SK-N-SH treated with all-trans-retinoic acid at 6 μM for 48 hours (cell line): ENCODE data around the gene ANGPT4.

ENCODE experiments used
- PPARA ChIP-seq: fragments of 250-450 bp; sonication (Bioruptor Pico); IDR thresholded peaks from 2 replicates; pipeline ENCODE4 v1.5.0; 2020; ENCODE audit warnings: mild to moderate bottlenecking, borderline replicate concordance
- RARB ChIP-seq: fragments of 250-450 bp; sonication (Bioruptor Pico); IDR thresholded peaks from 2 replicates; pipeline ENCODE4 v1.8.0; 2021; ENCODE audit warnings: mild to moderate bottlenecking, moderate library complexity
- SNAI2 ChIP-seq: fragments of 250-450 bp; sonication (Bioruptor Pico); IDR thresholded peaks from 2 replicates; pipeline ENCODE4 v1.5.0; 2020; ENCODE audit warnings: mild to moderate bottlenecking, moderate library complexity
- TCF4 ChIP-seq: fragments of 250-450 bp; sonication (Bioruptor Pico); IDR thresholded peaks from 2 replicates; pipeline ENCODE4 v1.8.0; 2021; ENCODE audit warnings: mild to moderate bottlenecking, moderate library complexity, borderline replicate concordance
- ZFP3 ChIP-seq: fragments of 250-450 bp; sonication (Bioruptor Pico); IDR thresholded peaks from 2 replicates; pipeline ENCODE4 v1.5.0; 2020; ENCODE audit warnings: mild to moderate bottlenecking, moderate library complexity
- ZFP30 ChIP-seq: fragments of 450-650 bp; formaldehyde crosslinking; IDR thresholded peaks from 2 replicates; pipeline ENCODE4 v1.5.0; 2022; ENCODE audit warnings: mild to moderate bottlenecking, moderate library complexity
- TF ChIP-seq, protein P1 (sequence below): fragments of 250-450 bp; sonication (Bioruptor Pico); IDR thresholded peaks from 2 replicates; pipeline ENCODE4 v1.8.0; 2021; ENCODE audit warnings: low read depth, mild to moderate bottlenecking, moderate library complexity, borderline replicate concordance
- TF ChIP-seq, protein P2 (sequence below): fragments of 250-450 bp; sonication (Bioruptor Pico); IDR thresholded peaks from 2 replicates; pipeline ENCODE4 v1.5.1; 2020; ENCODE audit warnings: low read depth, mild to moderate bottlenecking, moderate library complexity
- TF ChIP-seq, protein P3 (sequence below): fragments of 250-450 bp; sonication (Bioruptor Pico); IDR thresholded peaks from 2 replicates; pipeline ENCODE4 v1.8.0; 2020; ENCODE audit warnings: mild to moderate bottlenecking, moderate library complexity, borderline replicate concordance

DNA sequence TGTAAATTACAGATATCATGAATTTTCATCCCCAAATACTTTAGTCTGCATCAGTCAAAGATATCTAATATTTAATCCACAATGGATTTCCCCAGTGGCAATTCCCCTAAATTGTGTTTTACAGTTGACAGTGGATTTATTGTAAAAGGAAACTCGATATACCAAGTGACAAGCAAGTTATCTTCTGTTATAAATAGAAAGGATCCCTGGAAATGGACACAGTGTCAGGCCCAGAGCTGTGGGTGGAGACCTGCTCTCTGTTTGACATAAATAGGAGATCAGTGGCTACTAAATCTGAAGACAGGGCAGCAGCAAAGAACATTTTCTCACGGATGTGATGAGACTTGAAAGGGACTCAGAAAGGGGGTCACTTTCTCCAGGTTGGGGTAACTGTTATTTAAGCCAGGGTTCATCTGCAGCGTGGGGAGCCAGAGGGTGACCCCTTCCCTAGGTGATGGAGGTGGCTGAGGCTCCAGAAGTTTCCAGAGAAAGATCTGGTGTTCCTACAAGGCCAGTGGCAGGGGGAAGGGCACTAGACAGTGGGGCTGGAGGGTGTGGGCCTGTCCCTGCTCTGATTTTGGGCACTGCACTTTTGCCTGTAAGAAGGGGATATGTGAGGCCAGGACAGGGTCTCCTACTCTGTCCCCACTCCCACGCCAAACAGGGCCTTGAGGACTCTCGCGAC, 94.9 kb downstream of the ANGPT4 start:
- TF ChIP-seq, protein P1, sequence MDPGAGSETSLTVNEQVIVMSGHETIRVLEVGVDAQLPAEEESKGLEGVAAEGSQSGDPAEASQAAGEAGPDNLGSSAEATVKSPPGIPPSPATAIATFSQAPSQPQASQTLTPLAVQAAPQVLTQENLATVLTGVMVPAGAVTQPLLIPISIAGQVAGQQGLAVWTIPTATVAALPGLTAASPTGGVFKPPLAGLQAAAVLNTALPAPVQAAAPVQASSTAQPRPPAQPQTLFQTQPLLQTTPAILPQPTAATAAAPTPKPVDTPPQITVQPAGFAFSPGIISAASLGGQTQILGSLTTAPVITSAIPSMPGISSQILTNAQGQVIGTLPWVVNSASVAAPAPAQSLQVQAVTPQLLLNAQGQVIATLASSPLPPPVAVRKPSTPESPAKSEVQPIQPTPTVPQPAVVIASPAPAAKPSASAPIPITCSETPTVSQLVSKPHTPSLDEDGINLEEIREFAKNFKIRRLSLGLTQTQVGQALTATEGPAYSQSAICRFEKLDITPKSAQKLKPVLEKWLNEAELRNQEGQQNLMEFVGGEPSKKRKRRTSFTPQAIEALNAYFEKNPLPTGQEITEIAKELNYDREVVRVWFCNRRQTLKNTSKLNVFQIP (CRISPR knock-in tag): no peak
- TF ChIP-seq RARB (CRISPR knock-in tag) (no peak), TCF4 (no peak), ZFP3 (no peak), PPARA (no peak), ZFP30 (no peak), SNAI2 (CRISPR knock-in tag) (no peak)
- TF ChIP-seq, protein P2, sequence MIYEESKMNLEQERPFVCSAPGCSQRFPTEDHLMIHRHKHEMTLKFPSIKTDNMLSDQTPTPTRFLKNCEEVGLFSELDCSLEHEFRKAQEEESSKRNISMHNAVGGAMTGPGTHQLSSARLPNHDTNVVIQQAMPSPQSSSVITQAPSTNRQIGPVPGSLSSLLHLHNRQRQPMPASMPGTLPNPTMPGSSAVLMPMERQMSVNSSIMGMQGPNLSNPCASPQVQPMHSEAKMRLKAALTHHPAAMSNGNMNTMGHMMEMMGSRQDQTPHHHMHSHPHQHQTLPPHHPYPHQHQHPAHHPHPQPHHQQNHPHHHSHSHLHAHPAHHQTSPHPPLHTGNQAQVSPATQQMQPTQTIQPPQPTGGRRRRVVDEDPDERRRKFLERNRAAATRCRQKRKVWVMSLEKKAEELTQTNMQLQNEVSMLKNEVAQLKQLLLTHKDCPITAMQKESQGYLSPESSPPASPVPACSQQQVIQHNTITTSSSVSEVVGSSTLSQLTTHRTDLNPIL: no peak
- TF ChIP-seq, protein P3, sequence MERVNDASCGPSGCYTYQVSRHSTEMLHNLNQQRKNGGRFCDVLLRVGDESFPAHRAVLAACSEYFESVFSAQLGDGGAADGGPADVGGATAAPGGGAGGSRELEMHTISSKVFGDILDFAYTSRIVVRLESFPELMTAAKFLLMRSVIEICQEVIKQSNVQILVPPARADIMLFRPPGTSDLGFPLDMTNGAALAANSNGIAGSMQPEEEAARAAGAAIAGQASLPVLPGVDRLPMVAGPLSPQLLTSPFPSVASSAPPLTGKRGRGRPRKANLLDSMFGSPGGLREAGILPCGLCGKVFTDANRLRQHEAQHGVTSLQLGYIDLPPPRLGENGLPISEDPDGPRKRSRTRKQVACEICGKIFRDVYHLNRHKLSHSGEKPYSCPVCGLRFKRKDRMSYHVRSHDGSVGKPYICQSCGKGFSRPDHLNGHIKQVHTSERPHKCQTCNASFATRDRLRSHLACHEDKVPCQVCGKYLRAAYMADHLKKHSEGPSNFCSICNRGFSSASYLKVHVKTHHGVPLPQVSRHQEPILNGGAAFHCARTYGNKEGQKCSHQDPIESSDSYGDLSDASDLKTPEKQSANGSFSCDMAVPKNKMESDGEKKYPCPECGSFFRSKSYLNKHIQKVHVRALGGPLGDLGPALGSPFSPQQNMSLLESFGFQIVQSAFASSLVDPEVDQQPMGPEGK (CRISPR knock-in tag): no peak
